WTC11 (cell line): ENCODE measurements around the gene KIDINS220.

Experiments used
- TF ChIP-seq, protein P1 (sequence below): sonication (generic); formaldehyde crosslinking; IDR thresholded peaks from 2 replicates; pipeline ENCODE4 v1.8.1; 2022; ENCODE audit warnings: low read depth, missing genetic modification reagents, borderline replicate concordance
- TF ChIP-seq, protein P2 (sequence below): fragments of 200-600 bp; IDR thresholded peaks from 2 replicates; pipeline ENCODE4 v1.8.0; 2022; ENCODE audit warnings: antibody characterized with exemption
- TF ChIP-seq, protein P3 (sequence below): sonication (generic); formaldehyde crosslinking; IDR thresholded peaks from 2 replicates; pipeline ENCODE4 v1.8.1; 2022; ENCODE audit warnings: mild to moderate bottlenecking, moderate library complexity, missing genetic modification reagents
- TF ChIP-seq, protein P4 (sequence below): fragments of 250-450 bp; sonication (Bioruptor Pico); conservative IDR thresholded peaks from 2 replicates; pipeline ENCODE4 v1.9.0; 2021; ENCODE audit warnings: mild to moderate bottlenecking
- TF ChIP-seq, protein P5 (sequence below): sonication (generic); formaldehyde crosslinking; conservative IDR thresholded peaks from 2 replicates; pipeline ENCODE4 v1.8.1; 2023; ENCODE audit warnings: mild to moderate bottlenecking, low read depth, missing genetic modification reagents, moderate library complexity
- TF ChIP-seq, protein P6 (sequence below): sonication (generic); formaldehyde crosslinking; conservative IDR thresholded peaks from 2 replicates; pipeline ENCODE4 v1.8.1; 2022; ENCODE audit warnings: mild to moderate bottlenecking, missing genetic modification reagents
- TF ChIP-seq, protein P7 (sequence below): sonication (generic); formaldehyde crosslinking; IDR thresholded peaks from 2 replicates; pipeline ENCODE4 v1.8.0; 2022; ENCODE audit warnings: missing genetic modification reagents

DNA sequence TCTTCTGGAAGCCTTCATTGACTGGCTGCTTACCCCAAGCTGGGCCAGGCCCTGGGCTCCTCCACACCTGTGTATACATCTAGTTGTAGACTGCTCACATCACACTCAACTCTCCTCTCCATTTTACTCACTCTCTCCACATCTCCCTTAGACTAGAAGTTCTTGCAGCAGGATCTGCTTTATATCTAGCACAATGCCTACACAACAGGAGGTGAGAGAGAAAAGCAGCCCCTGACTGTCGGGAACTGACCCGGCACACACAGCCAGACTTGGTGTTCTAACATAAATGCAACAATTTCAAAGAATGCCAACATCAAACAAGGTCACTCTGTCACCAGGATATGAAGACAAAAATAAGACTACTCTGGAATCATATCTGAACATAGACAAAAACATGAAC, 5.9 kb downstream of the KIDINS220 start:
- TF ChIP-seq, protein P1, sequence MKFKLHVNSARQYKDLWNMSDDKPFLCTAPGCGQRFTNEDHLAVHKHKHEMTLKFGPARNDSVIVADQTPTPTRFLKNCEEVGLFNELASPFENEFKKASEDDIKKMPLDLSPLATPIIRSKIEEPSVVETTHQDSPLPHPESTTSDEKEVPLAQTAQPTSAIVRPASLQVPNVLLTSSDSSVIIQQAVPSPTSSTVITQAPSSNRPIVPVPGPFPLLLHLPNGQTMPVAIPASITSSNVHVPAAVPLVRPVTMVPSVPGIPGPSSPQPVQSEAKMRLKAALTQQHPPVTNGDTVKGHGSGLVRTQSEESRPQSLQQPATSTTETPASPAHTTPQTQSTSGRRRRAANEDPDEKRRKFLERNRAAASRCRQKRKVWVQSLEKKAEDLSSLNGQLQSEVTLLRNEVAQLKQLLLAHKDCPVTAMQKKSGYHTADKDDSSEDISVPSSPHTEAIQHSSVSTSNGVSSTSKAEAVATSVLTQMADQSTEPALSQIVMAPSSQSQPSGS (CRISPR knock-in tag): no peak
- TF ChIP-seq, protein P2, sequence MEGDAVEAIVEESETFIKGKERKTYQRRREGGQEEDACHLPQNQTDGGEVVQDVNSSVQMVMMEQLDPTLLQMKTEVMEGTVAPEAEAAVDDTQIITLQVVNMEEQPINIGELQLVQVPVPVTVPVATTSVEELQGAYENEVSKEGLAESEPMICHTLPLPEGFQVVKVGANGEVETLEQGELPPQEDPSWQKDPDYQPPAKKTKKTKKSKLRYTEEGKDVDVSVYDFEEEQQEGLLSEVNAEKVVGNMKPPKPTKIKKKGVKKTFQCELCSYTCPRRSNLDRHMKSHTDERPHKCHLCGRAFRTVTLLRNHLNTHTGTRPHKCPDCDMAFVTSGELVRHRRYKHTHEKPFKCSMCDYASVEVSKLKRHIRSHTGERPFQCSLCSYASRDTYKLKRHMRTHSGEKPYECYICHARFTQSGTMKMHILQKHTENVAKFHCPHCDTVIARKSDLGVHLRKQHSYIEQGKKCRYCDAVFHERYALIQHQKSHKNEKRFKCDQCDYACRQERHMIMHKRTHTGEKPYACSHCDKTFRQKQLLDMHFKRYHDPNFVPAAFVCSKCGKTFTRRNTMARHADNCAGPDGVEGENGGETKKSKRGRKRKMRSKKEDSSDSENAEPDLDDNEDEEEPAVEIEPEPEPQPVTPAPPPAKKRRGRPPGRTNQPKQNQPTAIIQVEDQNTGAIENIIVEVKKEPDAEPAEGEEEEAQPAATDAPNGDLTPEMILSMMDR: no peak
- TF ChIP-seq, protein P3, sequence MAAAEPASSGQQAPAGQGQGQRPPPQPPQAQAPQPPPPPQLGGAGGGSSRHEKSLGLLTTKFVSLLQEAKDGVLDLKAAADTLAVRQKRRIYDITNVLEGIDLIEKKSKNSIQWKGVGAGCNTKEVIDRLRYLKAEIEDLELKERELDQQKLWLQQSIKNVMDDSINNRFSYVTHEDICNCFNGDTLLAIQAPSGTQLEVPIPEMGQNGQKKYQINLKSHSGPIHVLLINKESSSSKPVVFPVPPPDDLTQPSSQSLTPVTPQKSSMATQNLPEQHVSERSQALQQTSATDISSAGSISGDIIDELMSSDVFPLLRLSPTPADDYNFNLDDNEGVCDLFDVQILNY: no peak
- TF ChIP-seq, protein P4, sequence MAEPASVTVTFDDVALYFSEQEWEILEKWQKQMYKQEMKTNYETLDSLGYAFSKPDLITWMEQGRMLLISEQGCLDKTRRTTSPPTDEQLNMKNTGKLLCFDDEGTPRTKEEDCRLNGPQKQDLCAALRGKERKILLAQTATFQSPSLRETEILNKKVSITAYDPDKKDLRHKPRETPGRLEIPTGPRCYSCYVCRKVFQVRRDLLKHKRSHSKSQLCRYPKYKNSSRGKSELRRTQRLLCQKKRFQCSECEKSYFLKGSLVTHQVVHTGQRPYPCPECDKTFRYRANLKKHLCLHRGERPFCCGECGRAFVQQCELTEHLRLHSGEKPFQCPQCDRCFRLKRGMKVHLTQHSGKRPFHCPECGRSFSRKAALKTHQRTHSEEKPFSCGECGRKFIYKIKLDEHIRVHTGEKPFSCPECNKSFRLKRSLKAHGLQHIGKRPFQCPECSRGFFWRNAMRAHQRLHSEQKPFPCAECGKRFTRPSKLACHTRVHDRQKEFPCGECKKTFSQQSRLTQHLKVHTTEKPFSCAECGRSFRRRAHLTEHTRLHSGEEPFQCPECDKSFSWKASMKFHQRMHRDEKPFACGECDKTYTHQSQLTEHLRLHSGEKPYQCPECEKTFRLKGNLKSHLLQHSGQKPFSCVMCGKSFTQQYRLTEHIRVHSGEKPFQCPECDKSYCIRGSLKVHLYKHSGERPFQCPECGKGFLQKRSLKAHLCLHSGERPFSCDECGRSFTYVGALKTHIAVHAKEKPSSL (CRISPR knock-in tag): no peak
- TF ChIP-seq, protein P5, sequence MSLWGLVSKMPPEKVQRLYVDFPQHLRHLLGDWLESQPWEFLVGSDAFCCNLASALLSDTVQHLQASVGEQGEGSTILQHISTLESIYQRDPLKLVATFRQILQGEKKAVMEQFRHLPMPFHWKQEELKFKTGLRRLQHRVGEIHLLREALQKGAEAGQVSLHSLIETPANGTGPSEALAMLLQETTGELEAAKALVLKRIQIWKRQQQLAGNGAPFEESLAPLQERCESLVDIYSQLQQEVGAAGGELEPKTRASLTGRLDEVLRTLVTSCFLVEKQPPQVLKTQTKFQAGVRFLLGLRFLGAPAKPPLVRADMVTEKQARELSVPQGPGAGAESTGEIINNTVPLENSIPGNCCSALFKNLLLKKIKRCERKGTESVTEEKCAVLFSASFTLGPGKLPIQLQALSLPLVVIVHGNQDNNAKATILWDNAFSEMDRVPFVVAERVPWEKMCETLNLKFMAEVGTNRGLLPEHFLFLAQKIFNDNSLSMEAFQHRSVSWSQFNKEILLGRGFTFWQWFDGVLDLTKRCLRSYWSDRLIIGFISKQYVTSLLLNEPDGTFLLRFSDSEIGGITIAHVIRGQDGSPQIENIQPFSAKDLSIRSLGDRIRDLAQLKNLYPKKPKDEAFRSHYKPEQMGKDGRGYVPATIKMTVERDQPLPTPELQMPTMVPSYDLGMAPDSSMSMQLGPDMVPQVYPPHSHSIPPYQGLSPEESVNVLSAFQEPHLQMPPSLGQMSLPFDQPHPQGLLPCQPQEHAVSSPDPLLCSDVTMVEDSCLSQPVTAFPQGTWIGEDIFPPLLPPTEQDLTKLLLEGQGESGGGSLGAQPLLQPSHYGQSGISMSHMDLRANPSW (CRISPR knock-in tag): no peak
- TF ChIP-seq, protein P6, sequence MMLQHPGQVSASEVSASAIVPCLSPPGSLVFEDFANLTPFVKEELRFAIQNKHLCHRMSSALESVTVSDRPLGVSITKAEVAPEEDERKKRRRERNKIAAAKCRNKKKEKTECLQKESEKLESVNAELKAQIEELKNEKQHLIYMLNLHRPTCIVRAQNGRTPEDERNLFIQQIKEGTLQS (CRISPR knock-in tag): no peak
- TF ChIP-seq, protein P7, sequence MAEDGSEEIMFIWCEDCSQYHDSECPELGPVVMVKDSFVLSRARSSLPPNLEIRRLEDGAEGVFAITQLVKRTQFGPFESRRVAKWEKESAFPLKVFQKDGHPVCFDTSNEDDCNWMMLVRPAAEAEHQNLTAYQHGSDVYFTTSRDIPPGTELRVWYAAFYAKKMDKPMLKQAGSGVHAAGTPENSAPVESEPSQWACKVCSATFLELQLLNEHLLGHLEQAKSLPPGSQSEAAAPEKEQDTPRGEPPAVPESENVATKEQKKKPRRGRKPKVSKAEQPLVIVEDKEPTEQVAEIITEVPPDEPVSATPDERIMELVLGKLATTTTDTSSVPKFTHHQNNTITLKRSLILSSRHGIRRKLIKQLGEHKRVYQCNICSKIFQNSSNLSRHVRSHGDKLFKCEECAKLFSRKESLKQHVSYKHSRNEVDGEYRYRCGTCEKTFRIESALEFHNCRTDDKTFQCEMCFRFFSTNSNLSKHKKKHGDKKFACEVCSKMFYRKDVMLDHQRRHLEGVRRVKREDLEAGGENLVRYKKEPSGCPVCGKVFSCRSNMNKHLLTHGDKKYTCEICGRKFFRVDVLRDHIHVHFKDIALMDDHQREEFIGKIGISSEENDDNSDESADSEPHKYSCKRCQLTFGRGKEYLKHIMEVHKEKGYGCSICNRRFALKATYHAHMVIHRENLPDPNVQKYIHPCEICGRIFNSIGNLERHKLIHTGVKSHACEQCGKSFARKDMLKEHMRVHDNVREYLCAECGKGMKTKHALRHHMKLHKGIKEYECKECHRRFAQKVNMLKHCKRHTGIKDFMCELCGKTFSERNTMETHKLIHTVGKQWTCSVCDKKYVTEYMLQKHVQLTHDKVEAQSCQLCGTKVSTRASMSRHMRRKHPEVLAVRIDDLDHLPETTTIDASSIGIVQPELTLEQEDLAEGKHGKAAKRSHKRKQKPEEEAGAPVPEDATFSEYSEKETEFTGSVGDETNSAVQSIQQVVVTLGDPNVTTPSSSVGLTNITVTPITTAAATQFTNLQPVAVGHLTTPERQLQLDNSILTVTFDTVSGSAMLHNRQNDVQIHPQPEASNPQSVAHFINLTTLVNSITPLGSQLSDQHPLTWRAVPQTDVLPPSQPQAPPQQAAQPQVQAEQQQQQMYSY (CRISPR knock-in tag): no peak
